ENCODE results near the gene CPXCR1.

GRCh38 chrX:88735835-88736234, 11.2 kb upstream of the CPXCR1 start:
- TF ChIP-seq TCF12 (IDR thresholded peaks at IDR 0.05) (no peak), CTCF (IDR thresholded peaks at IDR 0.05) (no peak), MXI1 (IDR thresholded peaks at IDR 0.05; ENCODE audit: low read depth, low read length) (no peak), NFIC (IDR thresholded peaks at IDR 0.05; ENCODE audit: borderline replicate concordance) (no peak), POLR2AphosphoS5 (IDR thresholded peaks at IDR 0.05; ENCODE audit: low read depth, low read length) (no peak), RFX5 (IDR thresholded peaks at IDR 0.05; ENCODE audit: low read length) (no peak), GABPA (IDR thresholded peaks at IDR 0.05; ENCODE audit: low read depth) (no peak), SIN3A (IDR thresholded peaks at IDR 0.05; ENCODE audit: borderline replicate concordance, low read depth, low read length) (no peak), RAD21 (IDR thresholded peaks at IDR 0.05; ENCODE audit: low read length) (no peak), MEF2A (IDR thresholded peaks at IDR 0.05; ENCODE audit: borderline replicate concordance, low read depth) (no peak), USF2 (IDR thresholded peaks at IDR 0.05; ENCODE audit: borderline replicate concordance, low read depth, low read length) (no peak), EP300 (IDR thresholded peaks at IDR 0.05; ENCODE audit: borderline replicate concordance in 1 of 2, low read depth in 1 of 2, low read length in 1 of 2) (no peak), EZH2phosphoT487 (IDR thresholded peaks at IDR 0.05; ENCODE audit: borderline replicate concordance, low read depth) (no peak), IRF3 (IDR thresholded peaks at IDR 0.05; ENCODE audit: low read depth, low read length) (no peak)

Data from SK-N-SH (cell line).